Measurements from ENCODE around the gene CECR2.
A peak's percentile ranks its signal among the peaks of the same experiment; 100 is the strongest.

DNA sequence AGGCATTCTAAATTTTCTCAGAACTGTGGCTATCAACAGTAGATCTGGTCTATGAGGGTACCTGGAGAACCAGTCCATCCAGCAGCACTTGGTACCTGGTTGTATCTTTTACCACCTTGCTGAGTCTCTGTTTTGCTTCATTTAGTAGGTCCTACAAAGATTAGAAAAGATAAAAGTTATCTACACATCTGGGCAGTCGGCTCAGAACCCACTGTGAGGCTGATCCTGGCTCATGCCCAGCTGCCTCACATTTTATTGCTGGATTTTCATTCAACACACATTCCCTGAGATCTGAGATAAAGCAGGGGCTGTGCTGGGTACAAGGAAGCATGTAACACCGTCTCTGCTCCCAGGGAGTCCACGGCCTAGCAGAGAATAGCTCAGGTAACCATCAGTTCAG lies 231.8 kb downstream of the CECR2 start:
- TF ChIP-seq GATA2 (CRISPR knock-in tag; IDR thresholded peaks at IDR 0.05) (peak; percentile 64), NRF1 (IDR thresholded peaks at IDR 0.05; ENCODE audit: low read depth, low read length) (no peak), ELF1 (IDR thresholded peaks at IDR 0.05) (no peak), TAF1 (IDR thresholded peaks at IDR 0.05; ENCODE audit: borderline replicate concordance, low read depth, low read length) (no peak), EP300 (IDR thresholded peaks at IDR 0.05; ENCODE audit: borderline replicate concordance in 1 of 2, low read depth in 1 of 2, low read length in 1 of 2) (no peak), YY1 (IDR thresholded peaks at IDR 0.05; ENCODE audit: low read depth) (no peak), SMC3 (IDR thresholded peaks at IDR 0.05; ENCODE audit: low read depth, low read length) (no peak), SIN3A (IDR thresholded peaks at IDR 0.05; ENCODE audit: borderline replicate concordance, low read depth, low read length) (no peak), EZH2phosphoT487 (IDR thresholded peaks at IDR 0.05; ENCODE audit: borderline replicate concordance, low read depth) (no peak), MXI1 (IDR thresholded peaks at IDR 0.05; ENCODE audit: low read depth, low read length) (no peak)
- TF ChIP-seq, protein P1, sequence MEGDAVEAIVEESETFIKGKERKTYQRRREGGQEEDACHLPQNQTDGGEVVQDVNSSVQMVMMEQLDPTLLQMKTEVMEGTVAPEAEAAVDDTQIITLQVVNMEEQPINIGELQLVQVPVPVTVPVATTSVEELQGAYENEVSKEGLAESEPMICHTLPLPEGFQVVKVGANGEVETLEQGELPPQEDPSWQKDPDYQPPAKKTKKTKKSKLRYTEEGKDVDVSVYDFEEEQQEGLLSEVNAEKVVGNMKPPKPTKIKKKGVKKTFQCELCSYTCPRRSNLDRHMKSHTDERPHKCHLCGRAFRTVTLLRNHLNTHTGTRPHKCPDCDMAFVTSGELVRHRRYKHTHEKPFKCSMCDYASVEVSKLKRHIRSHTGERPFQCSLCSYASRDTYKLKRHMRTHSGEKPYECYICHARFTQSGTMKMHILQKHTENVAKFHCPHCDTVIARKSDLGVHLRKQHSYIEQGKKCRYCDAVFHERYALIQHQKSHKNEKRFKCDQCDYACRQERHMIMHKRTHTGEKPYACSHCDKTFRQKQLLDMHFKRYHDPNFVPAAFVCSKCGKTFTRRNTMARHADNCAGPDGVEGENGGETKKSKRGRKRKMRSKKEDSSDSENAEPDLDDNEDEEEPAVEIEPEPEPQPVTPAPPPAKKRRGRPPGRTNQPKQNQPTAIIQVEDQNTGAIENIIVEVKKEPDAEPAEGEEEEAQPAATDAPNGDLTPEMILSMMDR (IDR thresholded peaks at IDR 0.05): no peak
- TF ChIP-seq, protein P2, sequence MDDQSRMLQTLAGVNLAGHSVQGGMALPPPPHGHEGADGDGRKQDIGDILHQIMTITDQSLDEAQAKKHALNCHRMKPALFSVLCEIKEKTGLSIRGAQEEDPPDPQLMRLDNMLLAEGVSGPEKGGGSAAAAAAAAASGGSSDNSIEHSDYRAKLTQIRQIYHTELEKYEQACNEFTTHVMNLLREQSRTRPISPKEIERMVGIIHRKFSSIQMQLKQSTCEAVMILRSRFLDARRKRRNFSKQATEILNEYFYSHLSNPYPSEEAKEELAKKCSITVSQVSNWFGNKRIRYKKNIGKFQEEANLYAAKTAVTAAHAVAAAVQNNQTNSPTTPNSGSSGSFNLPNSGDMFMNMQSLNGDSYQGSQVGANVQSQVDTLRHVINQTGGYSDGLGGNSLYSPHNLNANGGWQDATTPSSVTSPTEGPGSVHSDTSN (IDR thresholded peaks at IDR 0.05): no peak
- TF ChIP-seq, protein P3, sequence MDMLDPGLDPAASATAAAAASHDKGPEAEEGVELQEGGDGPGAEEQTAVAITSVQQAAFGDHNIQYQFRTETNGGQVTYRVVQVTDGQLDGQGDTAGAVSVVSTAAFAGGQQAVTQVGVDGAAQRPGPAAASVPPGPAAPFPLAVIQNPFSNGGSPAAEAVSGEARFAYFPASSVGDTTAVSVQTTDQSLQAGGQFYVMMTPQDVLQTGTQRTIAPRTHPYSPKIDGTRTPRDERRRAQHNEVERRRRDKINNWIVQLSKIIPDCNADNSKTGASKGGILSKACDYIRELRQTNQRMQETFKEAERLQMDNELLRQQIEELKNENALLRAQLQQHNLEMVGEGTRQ (IDR thresholded peaks at IDR 0.05; ENCODE audit: borderline replicate concordance, low read depth, low read length): no peak
